Brain microvascular endothelial cell (primary cell): ENCODE measurements around the gene ADAMTS14.

Experiments
- DNase-seq: peaks from one replicate; pipeline ENCODE4 v3.0.0-alpha.2; 2020
- H3K27ac ChIP-seq: fragments of 250-450 bp; sonication (Bioruptor Pico); 2 replicates; pipeline ENCODE4 v1.5.1; 2020; ENCODE audit warnings: mild to moderate bottlenecking, moderate library complexity
- H3K27me3 ChIP-seq: fragments of 250-450 bp; sonication (Bioruptor Pico); replicated peaks from 2 replicates; pipeline ENCODE4 v1.5.1; 2020; ENCODE audit warnings: mild to moderate bottlenecking
- H3K36me3 ChIP-seq: fragments of 250-450 bp; sonication (Bioruptor Pico); replicated peaks from 2 replicates; pipeline ENCODE4 v1.5.1; 2020; ENCODE audit warnings: mild to moderate bottlenecking
- H3K4me3 ChIP-seq: 2 replicates; pipeline ENCODE4 v1.5.1; 2011; ENCODE audit warnings: low read depth, mild to moderate bottlenecking, control low read depth, low read length, moderate library complexity
- CTCF ChIP-seq: IDR thresholded peaks from 2 replicates; pipeline ENCODE4 v1.5.1; 2011; ENCODE audit warnings: low read depth, mild to moderate bottlenecking, moderate library complexity, low read length, control low read depth, inconsistent platforms; ENCODE audit errors: missing control alignments
- in situ Hi-C: cut with HindIII; loops from 2 replicates; pipeline ENCODE4 v1.10.0; 2017; ENCODE audit warnings: low sequenced_read_pairs, low pct_ligation_motif_present

Gene ADAMTS14

GRCh38 chr10:70705121-70705861, 33.0 kb downstream of the ADAMTS14 start:
- H3K27ac ChIP-seq = no peak overlapping the region
- DNase-seq = no peak
- in situ Hi-C loops = no loop called here
- H3K4me3 ChIP-seq = no peak overlapping the region
- TF ChIP-seq CTCF = no peak
- H3K27me3 ChIP-seq = no peaks in the 10 kb centered on the region
- no peaks in the 10 kb centered on the region for H3K36me3 ChIP-seq

- Histone ChIP-seq H3K27ac (no peak overlapping the region), H3K4me3 (no peak overlapping the region), H3K27me3 (no peaks in the 10 kb centered on the region), H3K36me3 (no peaks in the 10 kb centered on the region)
- in situ Hi-C loops = no loop called here
- no peak for DNase-seq
- TF ChIP-seq CTCF = no peak
These were observed 38.9 kb downstream of the ADAMTS14 start for GRCh38 chr10:70711177-70711576.

GRCh38 chr10:70711911-70712310, 39.6 kb downstream of the ADAMTS14 start:
- no peak for TF ChIP-seq CTCF
- in situ Hi-C loops = no loop called here
- no peak for DNase-seq

GRCh38 chr10:70714245-70714644, 41.9 kb downstream of the ADAMTS14 start:
- in situ Hi-C loops = no loop called here
- no peak for DNase-seq
- TF ChIP-seq CTCF = no peak

More at GRCh38 chr10:70711911-70712310, 39.6 kb downstream of the ADAMTS14 start:
- H3K27me3 ChIP-seq = no peaks in the 10 kb centered on the region
- no peaks in the 10 kb centered on the region for H3K36me3 ChIP-seq
- no peak overlapping the region for H3K4me3 ChIP-seq
- H3K27ac ChIP-seq = no peak overlapping the region

GRCh38 chr10:70714951-70715350, 42.6 kb downstream of the ADAMTS14 start:
- TF ChIP-seq CTCF = no peak
- no peak for DNase-seq
- in situ Hi-C loops = no loop called here

More at GRCh38 chr10:70714245-70714644, 41.9 kb downstream of the ADAMTS14 start:
- Histone ChIP-seq H3K36me3 (no peaks in the 10 kb centered on the region), H3K27me3 (no peaks in the 10 kb centered on the region), H3K27ac (no peak overlapping the region), H3K4me3 (no peak overlapping the region)

More at GRCh38 chr10:70714951-70715350, 42.6 kb downstream of the ADAMTS14 start:
- H3K27me3 ChIP-seq = no peaks in the 10 kb centered on the region
- H3K4me3 ChIP-seq = no peak overlapping the region
- H3K36me3 ChIP-seq = no peaks in the 10 kb centered on the region
- H3K27ac ChIP-seq = no peak overlapping the region
